Spleen (tissue), 7 donors: ENCODE measurements around the gene KCNF1.

Source experiments
- POLR2A ChIP-seq, 3 donors: fragments of 450-650 bp; IDR thresholded peaks; one replicate each; pipeline ENCODE4 v1.5.1; 2017; ENCODE audit warnings: antibody characterized with exemption in 3 of 3, mild to moderate bottlenecking in 1 of 3
- POLR2AphosphoS5 ChIP-seq, 3 donors: sonication (generic); formaldehyde crosslinking; IDR thresholded peaks; one replicate each; pipeline ENCODE4 v1.5.1; 2017; ENCODE audit warnings: antibody characterized with exemption in 3 of 3
- TF ChIP-seq, protein P1 (sequence below), 11 experiments: fragments of 200-600 bp in 7 of 11; fragments of 450-650 bp in 4 of 11; sonication (generic) in 4 of 11; IDR thresholded peaks in 8 of 11; conservative IDR thresholded peaks in 3 of 11; 1 replicate in 7 of 11; 2 replicates in 4 of 11; pipeline versions ENCODE4 v1.4.0 to v1.8.0; 2016 to 2021; ENCODE audit warnings: antibody characterized with exemption in 11 of 11, inconsistent platforms in 4 of 11, mild to moderate bottlenecking in 1 of 11
- donor health status: DM: no; HTN: no; CAD: no; lungs with moderate emphysema.
- donor health status: DM: no; HTN: no; CAD: no.
- donor health status: DM: no; HTN: no; CAD: no.

DNA sequence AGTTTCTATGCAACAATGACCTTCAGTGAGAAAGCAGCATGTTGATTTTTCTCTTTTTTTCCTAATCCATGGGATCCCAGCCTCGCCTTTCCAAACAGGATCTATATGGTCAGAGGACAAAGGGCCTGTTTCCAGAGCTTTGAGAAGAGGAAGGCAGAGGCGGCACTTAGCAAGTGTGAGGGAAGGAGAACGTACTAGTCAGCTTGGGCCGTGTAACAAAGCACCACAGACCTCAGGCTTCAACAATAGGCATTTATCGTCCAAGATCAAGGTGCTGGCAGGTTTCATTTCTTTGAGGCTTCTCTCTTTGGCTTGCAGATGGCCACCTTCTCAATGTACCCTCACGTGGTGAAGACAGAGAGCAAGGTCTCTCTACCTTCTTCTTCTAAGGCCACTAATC is 7.3 kb upstream of the KCNF1 start:
- TF ChIP-seq, protein P1, sequence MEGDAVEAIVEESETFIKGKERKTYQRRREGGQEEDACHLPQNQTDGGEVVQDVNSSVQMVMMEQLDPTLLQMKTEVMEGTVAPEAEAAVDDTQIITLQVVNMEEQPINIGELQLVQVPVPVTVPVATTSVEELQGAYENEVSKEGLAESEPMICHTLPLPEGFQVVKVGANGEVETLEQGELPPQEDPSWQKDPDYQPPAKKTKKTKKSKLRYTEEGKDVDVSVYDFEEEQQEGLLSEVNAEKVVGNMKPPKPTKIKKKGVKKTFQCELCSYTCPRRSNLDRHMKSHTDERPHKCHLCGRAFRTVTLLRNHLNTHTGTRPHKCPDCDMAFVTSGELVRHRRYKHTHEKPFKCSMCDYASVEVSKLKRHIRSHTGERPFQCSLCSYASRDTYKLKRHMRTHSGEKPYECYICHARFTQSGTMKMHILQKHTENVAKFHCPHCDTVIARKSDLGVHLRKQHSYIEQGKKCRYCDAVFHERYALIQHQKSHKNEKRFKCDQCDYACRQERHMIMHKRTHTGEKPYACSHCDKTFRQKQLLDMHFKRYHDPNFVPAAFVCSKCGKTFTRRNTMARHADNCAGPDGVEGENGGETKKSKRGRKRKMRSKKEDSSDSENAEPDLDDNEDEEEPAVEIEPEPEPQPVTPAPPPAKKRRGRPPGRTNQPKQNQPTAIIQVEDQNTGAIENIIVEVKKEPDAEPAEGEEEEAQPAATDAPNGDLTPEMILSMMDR (IDR thresholded peaks at IDR 0.05 in 8 of 11, conservative IDR thresholded peaks at IDR 0.05 in 3 of 11), result no peak
- TF ChIP-seq POLR2A (IDR thresholded peaks at IDR 0.05) (no peak), POLR2AphosphoS5 (IDR thresholded peaks at IDR 0.05) (no peak)
